Measurements from ENCODE around the gene USP3. TPM values are rescaled to one million over a fixed set of nuclear protein-coding genes. Genes with fewer than 3 reads are reported as not detected.

The USP3 gene
- total and polyA plus RNA-seq, 2 of the 13 experiments (the other 11 are each of a cell fraction or from before 2014, with no cell fraction given): 14.3 to 61.2 TPM

DNA sequence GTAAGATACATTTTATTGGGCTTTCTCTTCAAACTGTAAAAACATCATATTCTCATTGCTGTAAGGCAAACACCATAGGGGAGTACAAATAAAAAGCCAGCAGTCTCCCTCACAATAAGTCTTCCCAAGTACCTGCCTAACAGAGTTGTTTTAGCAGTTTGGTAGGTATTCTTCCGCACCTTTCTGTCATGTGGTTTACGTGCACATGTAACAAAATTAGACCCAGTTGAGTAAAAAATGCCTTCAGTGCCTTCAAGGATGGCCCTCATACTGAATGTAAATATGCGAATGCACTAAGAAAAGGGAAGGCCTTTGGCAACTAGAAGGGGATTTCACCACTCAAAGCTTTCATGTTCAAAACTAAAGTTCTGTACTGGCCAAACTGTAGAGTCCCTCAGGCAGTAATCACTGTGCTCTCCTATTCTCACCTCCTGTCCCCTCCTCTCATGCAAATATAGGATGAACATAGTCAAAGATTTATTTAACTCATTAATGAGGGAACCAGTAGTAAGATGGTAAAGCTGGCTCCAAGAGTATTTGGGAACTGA lies 26.4 kb downstream of the USP3 start:
- Histone ChIP-seq H3K9me3 (ENCODE audit: low read length) (no peaks in the 10 kb centered on the region), H3K9ac (ENCODE audit: insufficient read depth, low read depth, low read length) (no peak overlapping the region), H3K79me2 (ENCODE audit: insufficient read depth, low read length) (peaks cover 98% of the 10 kb centered on the region), H3K27ac (ENCODE audit: extremely low read length, insufficient read depth, low read length) (no peak overlapping the region), H4K20me1 (ENCODE audit: insufficient read depth, low read length) (peaks cover 8% of the 10 kb centered on the region; the same call in 1 of the 2 replicates), H3K4me1 (ENCODE audit: insufficient read depth, low read length) (peaks cover 11% of the 10 kb centered on the region; the same call in 1 of the 2 replicates), H3K4me2 (ENCODE audit: low read depth, low read length) (no peak overlapping the region), H3K4me3 (replicated peaks in 1 of 3; ENCODE audit: insufficient read depth in 1 of 3, low read depth in 2 of 3, low read length in 3 of 3) (no peak overlapping the region), H3K27me3 (ENCODE audit: control insufficient read depth in 1 of 2, insufficient read depth in 2 of 2, low read length in 2 of 2) (no peaks in the 10 kb centered on the region), H2AFZ (ENCODE audit: low read length) (no peak overlapping the region), H3K36me3 (replicated peaks in 1 of 2; ENCODE audit: control insufficient read depth in 1 of 2, insufficient read depth in 2 of 2, low read length in 2 of 2) (no peaks in the 10 kb centered on the region; a peak in 1 of 5 replicates)
- intact Hi-C loops (cut with micrococcal nuclease; ENCODE audit: unreplicated experiment): no loop called here
- TF ChIP-seq FOXA3 (CRISPR knock-in tag; IDR thresholded peaks at IDR 0.05) (no peak), ZNF567 (CRISPR knock-in tag; IDR thresholded peaks at IDR 0.05; ENCODE audit: borderline replicate concordance) (no peak), CEBPB (IDR thresholded peaks at IDR 0.05; ENCODE audit: borderline replicate concordance, low read depth, low read length) (no peak), NFE2L1 (CRISPR knock-in tag; IDR thresholded peaks at IDR 0.05; ENCODE audit: borderline replicate concordance) (no peak), ZNF501 (CRISPR knock-in tag; IDR thresholded peaks at IDR 0.05) (no peak), SRSF9 (IDR thresholded peaks at IDR 0.05; ENCODE audit: borderline replicate concordance, insufficient read depth, low read depth, low read length, poor library complexity, severe bottlenecking) (no peak)
- no peak for DNase-seq (ENCODE audit: low spot score)
- no peak for ATAC-seq
- no peak for FAIRE-seq
- POLR2A ChIA-PET: no interaction called here
- CTCF ChIA-PET (ENCODE audit: low intra/inter-chr PET ratio, low total read pairs): no interaction called here
- no TSS peak for BruUV-seq (replicated peaks)
- 100% methylated on average over 3 of the region's 3 CpGs for WGBS (ENCODE audit: low lambda C conversion rate)
- in situ Hi-C loops (cut with HindIII; ENCODE audit: extremely low pct_ligation_motif_present, low pct_unique_long_range_greater_than_20kb): no loop called here

DNA sequence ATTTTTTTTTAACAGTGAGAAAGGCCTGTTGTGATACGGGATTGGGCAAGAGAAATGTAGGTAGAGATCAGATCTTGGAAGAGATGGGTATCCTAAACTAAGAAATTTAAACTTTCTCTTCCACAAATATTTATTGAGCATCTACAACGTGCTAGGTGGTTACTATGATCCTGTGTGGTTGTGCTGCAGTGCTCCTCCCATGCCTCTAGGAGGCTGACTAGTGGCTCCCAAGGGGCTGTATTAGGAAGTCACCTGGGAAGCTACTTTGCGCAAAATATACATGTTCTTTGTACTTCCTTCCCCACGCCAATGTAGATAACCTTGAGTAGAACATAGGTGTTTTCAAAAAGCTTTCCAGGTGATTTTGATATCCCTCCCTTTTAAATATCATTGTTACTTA lies 27.2 kb downstream of the USP3 start:
- H3K79me2 ChIP-seq (ENCODE audit: insufficient read depth, low read length): peaks cover 96% of the 10 kb centered on the region
- TF ChIP-seq NCOA1 (CRISPR knock-in tag; IDR thresholded peaks at IDR 0.05) (no peak), KMT2B (CRISPR knock-in tag; IDR thresholded peaks at IDR 0.05) (no peak), ZNF660 (CRISPR knock-in tag; IDR thresholded peaks at IDR 0.05; ENCODE audit: borderline replicate concordance, low read depth) (no peak), ZNF354B (CRISPR knock-in tag; IDR thresholded peaks at IDR 0.05) (no peak), ZNF567 (CRISPR knock-in tag; IDR thresholded peaks at IDR 0.05; ENCODE audit: borderline replicate concordance) (no peak), ZNF136 (CRISPR knock-in tag; IDR thresholded peaks at IDR 0.05; ENCODE audit: low read depth) (no peak), PCBP2 (optimal IDR thresholded peaks at IDR 0.05; ENCODE audit: low read depth, low read length, poor library complexity, severe bottlenecking) (no peak), TEAD2 (CRISPR knock-in tag; IDR thresholded peaks at IDR 0.05) (no peak)
- TF ChIP-seq, protein P1, sequence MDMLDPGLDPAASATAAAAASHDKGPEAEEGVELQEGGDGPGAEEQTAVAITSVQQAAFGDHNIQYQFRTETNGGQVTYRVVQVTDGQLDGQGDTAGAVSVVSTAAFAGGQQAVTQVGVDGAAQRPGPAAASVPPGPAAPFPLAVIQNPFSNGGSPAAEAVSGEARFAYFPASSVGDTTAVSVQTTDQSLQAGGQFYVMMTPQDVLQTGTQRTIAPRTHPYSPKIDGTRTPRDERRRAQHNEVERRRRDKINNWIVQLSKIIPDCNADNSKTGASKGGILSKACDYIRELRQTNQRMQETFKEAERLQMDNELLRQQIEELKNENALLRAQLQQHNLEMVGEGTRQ (IDR thresholded peaks at IDR 0.05; ENCODE audit: low read depth, low read length): no peak
- TF ChIP-seq, protein P1 (CRISPR knock-in tag; IDR thresholded peaks at IDR 0.05; ENCODE audit: borderline replicate concordance): no peak
- TF ChIP-seq, protein P2, sequence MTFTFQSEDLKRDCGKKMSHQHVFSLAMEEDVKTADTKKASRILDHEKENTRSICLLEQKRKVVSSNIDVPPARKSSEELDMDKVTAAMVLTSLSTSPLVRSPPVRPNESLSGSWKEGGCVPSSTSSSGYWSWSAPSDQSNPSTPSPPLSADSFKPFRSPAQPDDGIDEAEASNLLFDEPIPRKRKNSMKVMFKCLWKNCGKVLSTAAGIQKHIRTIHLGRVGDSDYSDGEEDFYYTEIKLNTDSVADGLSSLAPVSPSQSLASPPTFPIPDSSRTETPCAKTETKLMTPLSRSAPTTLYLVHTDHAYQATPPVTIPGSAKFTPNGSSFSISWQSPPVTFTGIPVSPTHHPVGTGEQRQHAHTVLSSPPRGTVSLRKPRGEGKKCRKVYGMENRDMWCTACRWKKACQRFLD (CRISPR knock-in tag; IDR thresholded peaks at IDR 0.05; ENCODE audit: borderline replicate concordance): no peak

More for the DNA sequence above, 27.2 kb downstream of the USP3 start:
- POLR2A ChIA-PET: interaction anchor here (0.6 kb wide), 1 partner anchor 20 kb away, joined by 5 read pairs; no protein-coding TSS in a partner anchor
- H3K9ac ChIP-seq (ENCODE audit: insufficient read depth, low read depth, low read length): no peak overlapping the region
- in situ Hi-C loops (cut with HindIII; ENCODE audit: extremely low pct_ligation_motif_present, low pct_unique_long_range_greater_than_20kb) (no loop called here), intact Hi-C loops (cut with micrococcal nuclease; ENCODE audit: unreplicated experiment) (no loop called here)
- H2AFZ ChIP-seq (ENCODE audit: low read length): no peak overlapping the region
- H3K4me1 ChIP-seq (ENCODE audit: insufficient read depth, low read length): peaks cover 11% of the 10 kb centered on the region; the same call in 1 of the 2 replicates
- H3K27me3 ChIP-seq (ENCODE audit: control insufficient read depth in 1 of 2, insufficient read depth in 2 of 2, low read length in 2 of 2): no peaks in the 10 kb centered on the region
- H4K20me1 ChIP-seq (ENCODE audit: insufficient read depth, low read length): peaks cover 2% of the 10 kb centered on the region; the same call in 1 of the 2 replicates
- ATAC-seq: 0 out of 3 replicates have a peak, but pooled peaks have one; percentile 51
- WGBS (ENCODE audit: low lambda C conversion rate): 94% methylated on average over 4 of the region's 4 CpGs
- no peak for DNase-seq (ENCODE audit: low spot score)
- no TSS peak for BruUV-seq (replicated peaks)
- no peak overlapping the region for H3K4me2 ChIP-seq (ENCODE audit: low read depth, low read length)
- H3K36me3 ChIP-seq (replicated peaks in 1 of 2; ENCODE audit: control insufficient read depth in 1 of 2, insufficient read depth in 2 of 2, low read length in 2 of 2): no peaks in the 10 kb centered on the region
- CTCF ChIA-PET (ENCODE audit: low intra/inter-chr PET ratio, low total read pairs): no interaction called here
- H3K9me3 ChIP-seq (ENCODE audit: low read length): no peaks in the 10 kb centered on the region
- FAIRE-seq: peak; percentile 30
- H3K4me3 ChIP-seq (replicated peaks in 1 of 3; ENCODE audit: insufficient read depth in 1 of 3, low read depth in 2 of 3, low read length in 3 of 3): no peak overlapping the region
- H3K27ac ChIP-seq (ENCODE audit: extremely low read length, insufficient read depth, low read length): no peak overlapping the region

All from HepG2 (cell line).